Measurements from ENCODE around the gene PTPRR.
"Not testable (repeated sequence)": the region's sequence is repeated elsewhere in the genome, so short reads cannot be mapped to it uniquely, and the experiment has no call there.

Gene PTPRR

GRCh38 chr12:70739756-70740155 is 180.8 kb downstream of the PTPRR start:
- no peak for FAIRE-seq

GRCh38 chr12:70736351-70737133 is 184.0 kb downstream of the PTPRR start:
- no peak for FAIRE-seq

GRCh38 chr12:70735197-70735596 is 185.3 kb downstream of the PTPRR start:
- FAIRE-seq = not testable (repeated sequence)

- FAIRE-seq = peak; percentile 90
These were observed 187.2 kb downstream of the PTPRR start for GRCh38 chr12:70733385-70733784.

- FAIRE-seq = no peak
These were observed 188.3 kb downstream of the PTPRR start for GRCh38 chr12:70732287-70732686.

GRCh38 chr12:70730675-70731180 is 189.8 kb downstream of the PTPRR start:
- FAIRE-seq = no peak

GRCh38 chr12:70724444-70724843 is 196.1 kb downstream of the PTPRR start:
- FAIRE-seq = no peak

GRCh38 chr12:70722584-70723343 is 197.8 kb downstream of the PTPRR start:
- FAIRE-seq = no peak

- no peak for FAIRE-seq
These were observed 198.7 kb downstream of the PTPRR start for GRCh38 chr12:70721656-70722357.

- no peak for FAIRE-seq
These were observed 199.3 kb downstream of the PTPRR start for GRCh38 chr12:70721216-70721615.

- no peak for FAIRE-seq
These were observed 200.7 kb downstream of the PTPRR start for GRCh38 chr12:70719672-70720420.

GRCh38 chr12:70719071-70719470 is 201.5 kb downstream of the PTPRR start:
- FAIRE-seq = no peak

GRCh38 chr12:70711831-70712230 is 208.7 kb downstream of the PTPRR start:
- FAIRE-seq = no peak

- no peak for FAIRE-seq
These were observed 211.5 kb downstream of the PTPRR start for GRCh38 chr12:70709022-70709421.

GRCh38 chr12:70706611-70707010 is 213.9 kb downstream of the PTPRR start:
- no peak for FAIRE-seq

GRCh38 chr12:70698345-70698744 is 222.2 kb downstream of the PTPRR start:
- no peak for FAIRE-seq

GRCh38 chr12:70695361-70696023 is 225.0 kb downstream of the PTPRR start:
- FAIRE-seq = no peak

GRCh38 chr12:70692681-70693288 is 227.8 kb downstream of the PTPRR start:
- FAIRE-seq = no peak

- no peak for FAIRE-seq
These were observed 229.4 kb downstream of the PTPRR start for GRCh38 chr12:70691018-70691672.

GRCh38 chr12:70686907-70687306 is 233.6 kb downstream of the PTPRR start:
- no peak for FAIRE-seq

GRCh38 chr12:70686299-70686698 is 234.2 kb downstream of the PTPRR start:
- no peak for FAIRE-seq
